WTC11 (cell line): ENCODE measurements around the gene OTUB1.

Source experiments
- CREM ChIP-seq: sonication (generic); formaldehyde crosslinking; IDR thresholded peaks from 2 replicates; pipeline ENCODE4 v1.8.1; 2022; ENCODE audit warnings: mild to moderate bottlenecking, missing genetic modification reagents, moderate library complexity
- FOXJ3 ChIP-seq: sonication (generic); formaldehyde crosslinking; IDR thresholded peaks from 2 replicates; pipeline ENCODE4 v1.9.0; 2021; ENCODE audit warnings: missing genetic modification reagents, mild to moderate bottlenecking, borderline replicate concordance
- JUN ChIP-seq: sonication (generic); formaldehyde crosslinking; IDR thresholded peaks from 2 replicates; pipeline ENCODE4 v1.8.0; 2023; ENCODE audit warnings: mild to moderate bottlenecking, missing genetic modification reagents
- KAT7 ChIP-seq: sonication (generic); formaldehyde crosslinking; IDR thresholded peaks from 2 replicates; pipeline ENCODE4 v1.8.1; 2023; ENCODE audit warnings: missing genetic modification reagents, mild to moderate bottlenecking, borderline replicate concordance
- NR1H2 ChIP-seq: sonication (generic); formaldehyde crosslinking; IDR thresholded peaks from 2 replicates; pipeline ENCODE4 v1.9.0; 2021; ENCODE audit warnings: mild to moderate bottlenecking, moderate library complexity, missing genetic modification reagents
- SP1 ChIP-seq: sonication (generic); formaldehyde crosslinking; conservative IDR thresholded peaks from 2 replicates; pipeline ENCODE4 v1.8.1; 2022; ENCODE audit warnings: missing genetic modification reagents
- ZBTB21 ChIP-seq: sonication (generic); formaldehyde crosslinking; IDR thresholded peaks from 2 replicates; pipeline ENCODE4 v1.8.1; 2023; ENCODE audit warnings: mild to moderate bottlenecking, missing genetic modification reagents, borderline replicate concordance
- TF ChIP-seq, protein P1 (sequence below): fragments of 200-600 bp; IDR thresholded peaks from 2 replicates; pipeline ENCODE4 v1.8.0; 2022; ENCODE audit warnings: antibody characterized with exemption
- TF ChIP-seq, protein P2 (sequence below): sonication (generic); formaldehyde crosslinking; IDR thresholded peaks from 2 replicates; pipeline ENCODE4 v1.8.1; 2023; ENCODE audit warnings: mild to moderate bottlenecking, missing genetic modification reagents, moderate library complexity
- TF ChIP-seq, protein P3 (sequence below): fragments of 250-450 bp; sonication (Bioruptor Pico); IDR thresholded peaks from 2 replicates; pipeline ENCODE4 v1.9.0; 2021; ENCODE audit warnings: mild to moderate bottlenecking
- TF ChIP-seq, protein P4 (sequence below): sonication (generic); formaldehyde crosslinking; IDR thresholded peaks from 2 replicates; pipeline ENCODE4 v1.8.1; 2023; ENCODE audit warnings: mild to moderate bottlenecking, missing genetic modification reagents, borderline replicate concordance
- TF ChIP-seq, protein P5 (sequence below): sonication (generic); formaldehyde crosslinking; IDR thresholded peaks from 2 replicates; pipeline ENCODE4 v1.8.1; 2023; ENCODE audit warnings: mild to moderate bottlenecking, missing genetic modification reagents, moderate library complexity
- TF ChIP-seq, protein P6 (sequence below): sonication (generic); formaldehyde crosslinking; IDR thresholded peaks from 2 replicates; pipeline ENCODE4 v1.8.0; 2022; ENCODE audit warnings: mild to moderate bottlenecking, missing genetic modification reagents
- TF ChIP-seq, protein P7 (sequence below): fragments of 250-450 bp; sonication (Bioruptor Pico); IDR thresholded peaks from 2 replicates; pipeline ENCODE4 v2.1.2; 2022; ENCODE audit warnings: mild to moderate bottlenecking, moderate library complexity

DNA sequence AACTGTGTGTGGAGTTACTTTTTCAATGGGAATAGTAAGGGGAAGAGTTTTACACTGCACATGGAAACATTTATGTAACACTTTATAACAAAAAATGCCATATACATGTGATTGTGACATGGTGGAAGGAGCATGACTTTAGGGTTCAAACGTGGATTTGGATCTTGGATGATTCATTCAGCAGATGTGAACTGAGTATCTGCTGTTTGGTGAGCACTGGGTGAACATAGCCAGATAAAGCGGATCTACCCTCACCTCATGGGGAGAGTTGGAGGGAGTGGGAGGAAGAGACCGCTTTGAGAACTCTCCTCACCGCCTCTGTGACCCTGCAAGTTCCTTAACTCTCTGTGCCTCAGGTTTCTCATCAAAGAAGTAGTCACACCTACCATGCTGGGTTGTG lies 44.3 kb upstream of the OTUB1 start:
- TF ChIP-seq FOXJ3 (CRISPR knock-in tag), result no peak
- TF ChIP-seq, protein P1, sequence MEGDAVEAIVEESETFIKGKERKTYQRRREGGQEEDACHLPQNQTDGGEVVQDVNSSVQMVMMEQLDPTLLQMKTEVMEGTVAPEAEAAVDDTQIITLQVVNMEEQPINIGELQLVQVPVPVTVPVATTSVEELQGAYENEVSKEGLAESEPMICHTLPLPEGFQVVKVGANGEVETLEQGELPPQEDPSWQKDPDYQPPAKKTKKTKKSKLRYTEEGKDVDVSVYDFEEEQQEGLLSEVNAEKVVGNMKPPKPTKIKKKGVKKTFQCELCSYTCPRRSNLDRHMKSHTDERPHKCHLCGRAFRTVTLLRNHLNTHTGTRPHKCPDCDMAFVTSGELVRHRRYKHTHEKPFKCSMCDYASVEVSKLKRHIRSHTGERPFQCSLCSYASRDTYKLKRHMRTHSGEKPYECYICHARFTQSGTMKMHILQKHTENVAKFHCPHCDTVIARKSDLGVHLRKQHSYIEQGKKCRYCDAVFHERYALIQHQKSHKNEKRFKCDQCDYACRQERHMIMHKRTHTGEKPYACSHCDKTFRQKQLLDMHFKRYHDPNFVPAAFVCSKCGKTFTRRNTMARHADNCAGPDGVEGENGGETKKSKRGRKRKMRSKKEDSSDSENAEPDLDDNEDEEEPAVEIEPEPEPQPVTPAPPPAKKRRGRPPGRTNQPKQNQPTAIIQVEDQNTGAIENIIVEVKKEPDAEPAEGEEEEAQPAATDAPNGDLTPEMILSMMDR, result no peak
- TF ChIP-seq, protein P2, sequence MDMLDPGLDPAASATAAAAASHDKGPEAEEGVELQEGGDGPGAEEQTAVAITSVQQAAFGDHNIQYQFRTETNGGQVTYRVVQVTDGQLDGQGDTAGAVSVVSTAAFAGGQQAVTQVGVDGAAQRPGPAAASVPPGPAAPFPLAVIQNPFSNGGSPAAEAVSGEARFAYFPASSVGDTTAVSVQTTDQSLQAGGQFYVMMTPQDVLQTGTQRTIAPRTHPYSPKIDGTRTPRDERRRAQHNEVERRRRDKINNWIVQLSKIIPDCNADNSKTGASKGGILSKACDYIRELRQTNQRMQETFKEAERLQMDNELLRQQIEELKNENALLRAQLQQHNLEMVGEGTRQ, result no peak
- TF ChIP-seq NR1H2 (CRISPR knock-in tag), result no peak
- no peak for TF ChIP-seq JUN (CRISPR knock-in tag)
- TF ChIP-seq, protein P3, sequence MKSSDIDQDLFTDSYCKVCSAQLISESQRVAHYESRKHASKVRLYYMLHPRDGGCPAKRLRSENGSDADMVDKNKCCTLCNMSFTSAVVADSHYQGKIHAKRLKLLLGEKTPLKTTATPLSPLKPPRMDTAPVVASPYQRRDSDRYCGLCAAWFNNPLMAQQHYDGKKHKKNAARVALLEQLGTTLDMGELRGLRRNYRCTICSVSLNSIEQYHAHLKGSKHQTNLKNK (CRISPR knock-in tag), result no peak
- TF ChIP-seq, protein P4, sequence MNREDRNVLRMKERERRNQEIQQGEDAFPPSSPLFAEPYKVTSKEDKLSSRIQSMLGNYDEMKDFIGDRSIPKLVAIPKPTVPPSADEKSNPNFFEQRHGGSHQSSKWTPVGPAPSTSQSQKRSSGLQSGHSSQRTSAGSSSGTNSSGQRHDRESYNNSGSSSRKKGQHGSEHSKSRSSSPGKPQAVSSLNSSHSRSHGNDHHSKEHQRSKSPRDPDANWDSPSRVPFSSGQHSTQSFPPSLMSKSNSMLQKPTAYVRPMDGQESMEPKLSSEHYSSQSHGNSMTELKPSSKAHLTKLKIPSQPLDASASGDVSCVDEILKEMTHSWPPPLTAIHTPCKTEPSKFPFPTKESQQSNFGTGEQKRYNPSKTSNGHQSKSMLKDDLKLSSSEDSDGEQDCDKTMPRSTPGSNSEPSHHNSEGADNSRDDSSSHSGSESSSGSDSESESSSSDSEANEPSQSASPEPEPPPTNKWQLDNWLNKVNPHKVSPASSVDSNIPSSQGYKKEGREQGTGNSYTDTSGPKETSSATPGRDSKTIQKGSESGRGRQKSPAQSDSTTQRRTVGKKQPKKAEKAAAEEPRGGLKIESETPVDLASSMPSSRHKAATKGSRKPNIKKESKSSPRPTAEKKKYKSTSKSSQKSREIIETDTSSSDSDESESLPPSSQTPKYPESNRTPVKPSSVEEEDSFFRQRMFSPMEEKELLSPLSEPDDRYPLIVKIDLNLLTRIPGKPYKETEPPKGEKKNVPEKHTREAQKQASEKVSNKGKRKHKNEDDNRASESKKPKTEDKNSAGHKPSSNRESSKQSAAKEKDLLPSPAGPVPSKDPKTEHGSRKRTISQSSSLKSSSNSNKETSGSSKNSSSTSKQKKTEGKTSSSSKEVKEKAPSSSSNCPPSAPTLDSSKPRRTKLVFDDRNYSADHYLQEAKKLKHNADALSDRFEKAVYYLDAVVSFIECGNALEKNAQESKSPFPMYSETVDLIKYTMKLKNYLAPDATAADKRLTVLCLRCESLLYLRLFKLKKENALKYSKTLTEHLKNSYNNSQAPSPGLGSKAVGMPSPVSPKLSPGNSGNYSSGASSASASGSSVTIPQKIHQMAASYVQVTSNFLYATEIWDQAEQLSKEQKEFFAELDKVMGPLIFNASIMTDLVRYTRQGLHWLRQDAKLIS (CRISPR knock-in tag), result no peak
- no peak for TF ChIP-seq ZBTB21 (CRISPR knock-in tag)
- TF ChIP-seq SP1 (CRISPR knock-in tag), result no peak
- TF ChIP-seq, protein P5, sequence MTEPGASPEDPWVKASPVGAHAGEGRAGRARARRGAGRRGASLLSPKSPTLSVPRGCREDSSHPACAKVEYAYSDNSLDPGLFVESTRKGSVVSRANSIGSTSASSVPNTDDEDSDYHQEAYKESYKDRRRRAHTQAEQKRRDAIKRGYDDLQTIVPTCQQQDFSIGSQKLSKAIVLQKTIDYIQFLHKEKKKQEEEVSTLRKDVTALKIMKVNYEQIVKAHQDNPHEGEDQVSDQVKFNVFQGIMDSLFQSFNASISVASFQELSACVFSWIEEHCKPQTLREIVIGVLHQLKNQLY (CRISPR knock-in tag), result no peak
- TF ChIP-seq, protein P6, sequence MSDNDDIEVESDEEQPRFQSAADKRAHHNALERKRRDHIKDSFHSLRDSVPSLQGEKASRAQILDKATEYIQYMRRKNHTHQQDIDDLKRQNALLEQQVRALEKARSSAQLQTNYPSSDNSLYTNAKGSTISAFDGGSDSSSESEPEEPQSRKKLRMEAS (CRISPR knock-in tag), result no peak
- TF ChIP-seq, protein P7, sequence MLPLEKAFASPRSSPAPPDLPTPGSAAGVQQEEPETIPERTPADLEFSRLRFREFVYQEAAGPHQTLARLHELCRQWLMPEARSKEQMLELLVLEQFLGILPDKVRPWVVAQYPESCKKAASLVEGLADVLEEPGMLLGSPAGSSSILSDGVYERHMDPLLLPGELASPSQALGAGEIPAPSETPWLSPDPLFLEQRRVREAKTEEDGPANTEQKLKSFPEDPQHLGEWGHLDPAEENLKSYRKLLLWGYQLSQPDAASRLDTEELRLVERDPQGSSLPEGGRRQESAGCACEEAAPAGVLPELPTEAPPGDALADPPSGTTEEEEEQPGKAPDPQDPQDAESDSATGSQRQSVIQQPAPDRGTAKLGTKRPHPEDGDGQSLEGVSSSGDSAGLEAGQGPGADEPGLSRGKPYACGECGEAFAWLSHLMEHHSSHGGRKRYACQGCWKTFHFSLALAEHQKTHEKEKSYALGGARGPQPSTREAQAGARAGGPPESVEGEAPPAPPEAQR (CRISPR knock-in tag), result no peak
- no peak for TF ChIP-seq KAT7 (CRISPR knock-in tag)
- no peak for TF ChIP-seq CREM (CRISPR knock-in tag)
